ENCODE results near the gene TMEM17. TPM values are rescaled to one million over a fixed set of nuclear protein-coding genes. Genes with fewer than 3 reads are reported as not detected.

The TMEM17 gene
- polyA plus RNA-seq, 3 donors = 0.08 to 0.26 (median 0.10) TPM

GRCh38 chr2:62485761-62486438 lies 20.1 kb downstream of the TMEM17 start:
- Mint-ChIP-seq H3K27ac (no peak overlapping the region), H3K4me3 (no peak overlapping the region), H3K36me3 (no peaks in the 10 kb centered on the region), H3K4me1 (no peaks in the 10 kb centered on the region), H3K9me3 (no peaks in the 10 kb centered on the region), H3K27me3 (ENCODE audit: low read depth in 3 of 3) (no peaks in the 10 kb centered on the region)
- H3K4me2 ChIP-seq (replicated peaks; ENCODE audit: extremely low read depth, low read length, poor library complexity, severe bottlenecking) = no peak overlapping the region
- H3K36me3 ChIP-seq (replicated peaks in 1 of 2; ENCODE audit: control insufficient read depth in 1 of 2, insufficient read depth in 2 of 2, low read length in 2 of 2) = no peaks in the 10 kb centered on the region
- H3K79me2 ChIP-seq (ENCODE audit: insufficient read depth, low read length) = no peaks in the 10 kb centered on the region
- H3K27me3 ChIP-seq (ENCODE audit: control insufficient read depth in 2 of 2, insufficient read depth in 2 of 2, low read length in 2 of 2) = no peaks in the 10 kb centered on the region
- no peak overlapping the region for H3K4me3 ChIP-seq (replicated peaks in 1 of 3; ENCODE audit: low read depth in 2 of 3, low read length in 3 of 3)
- H3K9me3 ChIP-seq (replicated peaks in 1 of 2; ENCODE audit: control insufficient read depth in 1 of 2, insufficient read depth in 1 of 2, low read length in 2 of 2) = no peaks in the 10 kb centered on the region
- no peaks in the 10 kb centered on the region for H3K4me1 ChIP-seq (ENCODE audit: control insufficient read depth in 1 of 2, insufficient read depth in 2 of 2, low read length in 2 of 2)
- H3K27ac ChIP-seq (ENCODE audit: low read depth in 1 of 2, low read length in 2 of 2) = no peak overlapping the region
- intact Hi-C loops (cut with micrococcal nuclease) = no loop called here
- no peak overlapping the region for H3K9ac ChIP-seq (ENCODE audit: insufficient read depth, low read length, poor library complexity, severe bottlenecking)
- no peak for DNase-seq
- H2AFZ ChIP-seq (ENCODE audit: insufficient read depth, low read depth, low read length, poor library complexity, severe bottlenecking) = no peak overlapping the region
- WGBS (ENCODE audit: insufficient coverage) = 93% methylated on average over 4 of the region's 5 CpGs
- no peak for TF ChIP-seq CTCF (IDR thresholded peaks at IDR 0.05)
- H4K20me1 ChIP-seq (ENCODE audit: insufficient read depth, low read length) = no peaks in the 10 kb centered on the region

DNA sequence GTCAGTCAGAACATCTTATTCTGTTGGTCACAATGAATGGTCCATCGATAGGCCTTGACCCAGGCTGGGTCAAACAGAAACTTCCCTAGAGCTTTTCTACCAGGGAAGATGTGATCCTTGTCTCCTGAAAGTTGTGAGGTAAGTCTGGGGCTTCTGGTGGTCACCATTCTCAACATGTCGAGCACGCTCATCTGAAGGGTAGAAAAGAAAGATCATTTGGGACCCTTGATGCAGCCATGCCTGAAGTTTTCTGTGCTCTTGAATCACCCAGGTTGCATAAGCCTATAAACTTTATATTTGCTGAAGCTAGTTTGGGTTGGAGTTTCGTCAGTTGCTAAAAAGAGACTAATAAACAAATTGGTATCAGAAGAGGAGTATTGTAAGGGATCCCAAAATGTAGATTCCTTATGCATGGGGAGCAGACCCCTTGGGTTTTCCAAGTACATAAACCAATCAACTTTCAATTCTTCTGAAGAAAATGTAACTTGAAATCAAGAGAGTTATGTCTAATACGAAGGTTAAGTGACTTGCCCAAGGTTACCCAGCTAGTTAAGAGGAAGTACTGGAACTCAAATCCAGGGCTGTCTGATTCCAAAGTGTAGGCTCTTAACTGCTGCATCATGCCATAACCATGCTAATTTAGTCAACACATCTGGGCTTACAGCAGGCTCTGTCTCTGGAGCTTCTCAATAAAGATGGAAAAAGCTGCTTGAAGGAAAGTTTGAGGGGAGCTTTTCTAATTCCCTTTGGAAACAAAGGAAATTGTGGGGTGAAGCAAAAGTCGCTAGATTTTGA lies 23.2 kb downstream of the TMEM17 start:
- Histone ChIP-seq H4K20me1 (ENCODE audit: insufficient read depth, low read length) (no peaks in the 10 kb centered on the region), H2AFZ (ENCODE audit: insufficient read depth, low read depth, low read length, poor library complexity, severe bottlenecking) (no peak overlapping the region), H3K79me2 (ENCODE audit: insufficient read depth, low read length) (no peaks in the 10 kb centered on the region), H3K9ac (ENCODE audit: insufficient read depth, low read length, poor library complexity, severe bottlenecking) (no peak overlapping the region), H3K27ac (ENCODE audit: low read depth in 1 of 2, low read length in 2 of 2) (no peak overlapping the region), H3K9me3 (replicated peaks in 1 of 2; ENCODE audit: control insufficient read depth in 1 of 2, insufficient read depth in 1 of 2, low read length in 2 of 2) (no peaks in the 10 kb centered on the region), H3K27me3 (ENCODE audit: control insufficient read depth in 2 of 2, insufficient read depth in 2 of 2, low read length in 2 of 2) (no peaks in the 10 kb centered on the region), H3K4me1 (ENCODE audit: control insufficient read depth in 1 of 2, insufficient read depth in 2 of 2, low read length in 2 of 2) (peaks cover 7% of the 10 kb centered on the region in 2 donors), H3K36me3 (replicated peaks in 1 of 2; ENCODE audit: control insufficient read depth in 1 of 2, insufficient read depth in 2 of 2, low read length in 2 of 2) (no peaks in the 10 kb centered on the region), H3K4me3 (replicated peaks in 1 of 3; ENCODE audit: low read depth in 2 of 3, low read length in 3 of 3) (no peak overlapping the region), H3K4me2 (replicated peaks; ENCODE audit: extremely low read depth, low read length, poor library complexity, severe bottlenecking) (no peak overlapping the region)
- Mint-ChIP-seq H3K9me3 (no peaks in the 10 kb centered on the region), H3K4me3 (no peak overlapping the region), H3K27me3 (ENCODE audit: low read depth in 3 of 3) (no peaks in the 10 kb centered on the region), H3K36me3 (no peaks in the 10 kb centered on the region), H3K4me1 (peaks cover 7% of the 10 kb centered on the region), H3K27ac (no peak overlapping the region)
- DNase-seq = no peak
- TF ChIP-seq CTCF (IDR thresholded peaks at IDR 0.05) = no peak
- intact Hi-C loops (cut with micrococcal nuclease) = no loop called here
- WGBS (ENCODE audit: insufficient coverage) = 80% methylated on average over 1 of the region's 6 CpGs

All from CD14-positive monocyte (primary cell).